HCT116 (cell line): ENCODE data around the gene RBBP8NL. TPM values are rescaled to one million over a fixed set of nuclear protein-coding genes. Genes with fewer than 3 reads are reported as not detected.

Experiments used
- ATAC-seq: fragments of 200-7000 bp; cut with Tn5 transposase; 2 replicates; pipeline ENCODE4 v1.9.1; 2020; ENCODE audit warnings: mild to moderate bottlenecking, moderate library complexity
- BruUV-seq: library from RNA; stranded (reverse); fragments of 400-500 nt; replicated peaks from 2 replicates; lab custom pipeline; 2021; lab: Mats Ljungman, UMichigan
- CTCF ChIA-PET: fragments of 300-600 bp; sonication (Branson Sonifier 250); formaldehyde crosslinking; loops from one replicate; lab custom pipeline; 2021; ENCODE audit warnings: antibody characterized with exemption; lab: Charles Lee
- POLR2A ChIA-PET: fragments of 300-600, 350-600 bp; sonication (Branson Sonifier 250); formaldehyde crosslinking; loops from one replicate; lab custom pipeline; 2021; ENCODE audit warnings: antibody characterized with exemption; lab: Charles Lee
- RAD21 ChIA-PET, 2 experiments: fragments of 300-600 bp; sonication (Branson Sonifier 250); formaldehyde crosslinking; loops; one replicate each; lab custom pipeline; 2023; ENCODE audit warnings: low total read pairs in 2 of 2; ENCODE audit not compliant: uncharacterized antibody in 2 of 2, unreplicated experiment in 2 of 2, low non-redundant PET in 1 of 2; lab: Charles Lee
- DNase-seq: peaks from one replicate; pipeline ENCODE4 v3.0.0-alpha.2; 2010; ENCODE audit warnings: low read depth, low spot score
- H2AFZ ChIP-seq: fragments of 200-600 bp; shearing (Covaris generic), sonication (generic); 2 replicates; pipeline ENCODE4 v1.6.1; 2017; ENCODE audit warnings: low read depth, mixed run types, mixed read lengths, antibody characterized with exemption, low read length; ENCODE audit not compliant: poor library complexity, severe bottlenecking
- H3K27ac ChIP-seq: 2 replicates; pipeline ENCODE4 v1.5.1; 2012; ENCODE audit warnings: low read depth, low read length
- H3K27me3 ChIP-seq: fragments of 200-600 bp; sonication (generic); 2 replicates; pipeline ENCODE4 v1.6.1; 2016; ENCODE audit warnings: mixed run types, low read length, mixed read lengths; ENCODE audit not compliant: insufficient read depth
- H3K36me3 ChIP-seq, 2 experiments: fragments of 200-500 bp in 1 of 2; fragments of 200-600 bp in 1 of 2; sonication (Bioruptor generic) in 1 of 2; sonication (generic) in 1 of 2; 2 replicates each; pipeline versions ENCODE4 v1.5.1 to v1.6.1; 2014 to 2016; ENCODE audit warnings: low read length in 2 of 2, inconsistent platforms in 1 of 2, mixed read lengths in 1 of 2, mixed run types in 1 of 2; ENCODE audit not compliant: insufficient read depth in 2 of 2, control insufficient read depth in 1 of 2
- H3K4me1 ChIP-seq, 2 experiments: fragments of 200-600 bp in 1 of 2; sonication (generic) in 1 of 2; 2 replicates each; pipeline versions ENCODE4 v1.5.1 to v1.6.1; 2012 to 2017; ENCODE audit warnings: low read length in 2 of 2, inconsistent platforms in 1 of 2, mild to moderate bottlenecking in 1 of 2, mixed read lengths in 1 of 2, mixed run types in 1 of 2, moderate library complexity in 1 of 2; ENCODE audit not compliant: insufficient read depth in 2 of 2, control insufficient read depth in 1 of 2
- H3K4me2 ChIP-seq: fragments of 200-600 bp; sonication (generic); 2 replicates; pipeline ENCODE4 v1.6.1; 2017; ENCODE audit warnings: mixed run types, low read length, mixed read lengths
- H3K4me3 ChIP-seq, 2 experiments: fragments of 200-600 bp in 1 of 2; sonication (generic) in 1 of 2; replicated peaks in 1 of 2; 2 replicates each; pipeline ENCODE4 v1.5.1; 2011 to 2016; ENCODE audit warnings: low read length in 2 of 2, control low read depth in 1 of 2, low read depth in 1 of 2, mild to moderate bottlenecking in 1 of 2, mixed read lengths in 1 of 2, mixed run types in 1 of 2
- H3K79me2 ChIP-seq: fragments of 200-600 bp; sonication (generic); 2 replicates; pipeline ENCODE4 v1.6.1; 2017; ENCODE audit warnings: mild to moderate bottlenecking, mixed run types, low read length, moderate library complexity, mixed read lengths; ENCODE audit not compliant: insufficient read depth
- H3K9ac ChIP-seq: fragments of 200-600 bp; sonication (generic); 2 replicates; pipeline ENCODE4 v1.6.1; 2016; ENCODE audit warnings: low read length, mixed read lengths
- H3K9me2 ChIP-seq: fragments of 200-600 bp; sonication (generic), shearing (Covaris generic); 2 replicates; pipeline ENCODE4 v1.6.1; 2017; ENCODE audit warnings: mixed run types, mild to moderate bottlenecking, moderate library complexity; ENCODE audit not compliant: insufficient read depth
- H3K9me3 ChIP-seq, 2 experiments: fragments of 200-500 bp in 1 of 2; fragments of 200-600 bp in 1 of 2; sonication (Bioruptor generic) in 1 of 2; sonication (generic) in 1 of 2; 2 replicates each; pipeline ENCODE4 v1.6.1; 2014 to 2017; ENCODE audit warnings: low read length in 2 of 2, mixed read lengths in 2 of 2, inconsistent platforms in 1 of 2, low read depth in 1 of 2, mild to moderate bottlenecking in 1 of 2, mixed run types in 1 of 2, moderate library complexity in 1 of 2; ENCODE audit not compliant: control insufficient read depth in 1 of 2, insufficient read depth in 1 of 2
- H4K20me1 ChIP-seq: fragments of 200-600 bp; sonication (generic), shearing (Covaris generic); 2 replicates; pipeline ENCODE4 v1.6.1; 2017; ENCODE audit warnings: mixed run types, mild to moderate bottlenecking, moderate library complexity; ENCODE audit not compliant: insufficient read depth
- EGR1 ChIP-seq: IDR thresholded peaks from 2 replicates; pipeline ENCODE4 v1.6.1; 2012; ENCODE audit warnings: low read depth
- EZH2 ChIP-seq: fragments of 200-600 bp; sonication (generic); IDR thresholded peaks from 2 replicates; pipeline ENCODE4 v1.6.1; 2017; ENCODE audit warnings: antibody characterized with exemption, mixed run types
- FOSL1 ChIP-seq: IDR thresholded peaks from 2 replicates; pipeline ENCODE4 v1.6.1; 2012; ENCODE audit warnings: low read depth
- MAX ChIP-seq: IDR thresholded peaks from 2 replicates; pipeline ENCODE4 v1.6.1; 2012
- POLR2AphosphoS5 ChIP-seq: IDR thresholded peaks from 2 replicates; pipeline ENCODE4 v1.6.1; 2011; ENCODE audit warnings: mild to moderate bottlenecking, low read depth, low read length, moderate library complexity
- SIN3A ChIP-seq: IDR thresholded peaks from 2 replicates; pipeline ENCODE4 v1.6.1; 2012; ENCODE audit warnings: low read depth
- SP1 ChIP-seq: IDR thresholded peaks from 2 replicates; pipeline ENCODE4 v1.6.1; 2012; ENCODE audit warnings: low read depth
- SRF ChIP-seq: IDR thresholded peaks from 2 replicates; pipeline ENCODE4 v1.6.1; 2012; ENCODE audit warnings: low read depth
- TCF7L2 ChIP-seq: IDR thresholded peaks from 2 replicates; pipeline ENCODE4 v1.7.0; 2011; ENCODE audit warnings: borderline replicate concordance, inconsistent platforms; ENCODE audit not compliant: insufficient read depth, insufficient read length; ENCODE audit errors: extremely low read depth
- YY1 ChIP-seq: IDR thresholded peaks from 2 replicates; pipeline ENCODE4 v1.6.1; 2011; ENCODE audit warnings: low read length, low read depth, moderate library complexity, mild to moderate bottlenecking; ENCODE audit not compliant: insufficient replicate concordance; ENCODE audit errors: extremely low read depth
- ZBTB33 ChIP-seq: IDR thresholded peaks from 2 replicates; pipeline ENCODE4 v1.6.1; 2011; ENCODE audit warnings: mild to moderate bottlenecking, low read length, moderate library complexity; ENCODE audit not compliant: insufficient replicate concordance; ENCODE audit errors: extremely low read depth
- ZNF274 ChIP-seq: fragments of 200-500 bp; sonication (Bioruptor generic); IDR thresholded peaks from 2 replicates; pipeline ENCODE4 v1.6.1; 2014; ENCODE audit warnings: mild to moderate bottlenecking, low read depth, low read length, inconsistent platforms
- intact Hi-C: fragments of 100-400 bp; cut with micrococcal nuclease; formaldehyde crosslinking; loops from 2 replicates; pipeline ENCODE4 v1.10.0; 2022
- total RNA-seq: library from RNA; stranded (reverse); gene quantifications from one replicate; pipeline ENCODE4 v1.2.1, GENCODE V29; 2021; ENCODE audit not compliant: unreplicated experiment
- TF ChIP-seq, protein P1 (sequence below): IDR thresholded peaks from 2 replicates; pipeline ENCODE4 v1.6.1; 2012; ENCODE audit warnings: low read depth

The RBBP8NL gene
- total RNA-seq, 1 experiment from 2014 or later: 0.59 TPM

- H3K27ac ChIP-seq: peak overlapping the region; percentile 59; the same call in 1 of the 2 replicates
- POLR2A ChIA-PET: no interaction called here
- no peak for DNase-seq
- no peak for TF ChIP-seq FOSL1
- TF ChIP-seq YY1: no peak
- TF ChIP-seq, protein P1, sequence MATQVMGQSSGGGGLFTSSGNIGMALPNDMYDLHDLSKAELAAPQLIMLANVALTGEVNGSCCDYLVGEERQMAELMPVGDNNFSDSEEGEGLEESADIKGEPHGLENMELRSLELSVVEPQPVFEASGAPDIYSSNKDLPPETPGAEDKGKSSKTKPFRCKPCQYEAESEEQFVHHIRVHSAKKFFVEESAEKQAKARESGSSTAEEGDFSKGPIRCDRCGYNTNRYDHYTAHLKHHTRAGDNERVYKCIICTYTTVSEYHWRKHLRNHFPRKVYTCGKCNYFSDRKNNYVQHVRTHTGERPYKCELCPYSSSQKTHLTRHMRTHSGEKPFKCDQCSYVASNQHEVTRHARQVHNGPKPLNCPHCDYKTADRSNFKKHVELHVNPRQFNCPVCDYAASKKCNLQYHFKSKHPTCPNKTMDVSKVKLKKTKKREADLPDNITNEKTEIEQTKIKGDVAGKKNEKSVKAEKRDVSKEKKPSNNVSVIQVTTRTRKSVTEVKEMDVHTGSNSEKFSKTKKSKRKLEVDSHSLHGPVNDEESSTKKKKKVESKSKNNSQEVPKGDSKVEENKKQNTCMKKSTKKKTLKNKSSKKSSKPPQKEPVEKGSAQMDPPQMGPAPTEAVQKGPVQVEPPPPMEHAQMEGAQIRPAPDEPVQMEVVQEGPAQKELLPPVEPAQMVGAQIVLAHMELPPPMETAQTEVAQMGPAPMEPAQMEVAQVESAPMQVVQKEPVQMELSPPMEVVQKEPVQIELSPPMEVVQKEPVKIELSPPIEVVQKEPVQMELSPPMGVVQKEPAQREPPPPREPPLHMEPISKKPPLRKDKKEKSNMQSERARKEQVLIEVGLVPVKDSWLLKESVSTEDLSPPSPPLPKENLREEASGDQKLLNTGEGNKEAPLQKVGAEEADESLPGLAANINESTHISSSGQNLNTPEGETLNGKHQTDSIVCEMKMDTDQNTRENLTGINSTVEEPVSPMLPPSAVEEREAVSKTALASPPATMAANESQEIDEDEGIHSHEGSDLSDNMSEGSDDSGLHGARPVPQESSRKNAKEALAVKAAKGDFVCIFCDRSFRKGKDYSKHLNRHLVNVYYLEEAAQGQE: no peak
- no peak for TF ChIP-seq ZBTB33
- TF ChIP-seq ZNF274: no peak
- no peak for TF ChIP-seq POLR2AphosphoS5
- TF ChIP-seq TCF7L2: no peak
- TF ChIP-seq MAX: no peak
- no peak for TF ChIP-seq EZH2
- no peak for TF ChIP-seq EGR1
- TF ChIP-seq SIN3A: no peak
- TF ChIP-seq SRF: no peak
- TF ChIP-seq SP1: no peak
- TF ChIP-seq, all 23 proteins: peak for 0
- Histone ChIP-seq H4K20me1 (no peaks in the 10 kb centered on the region), H3K4me3 (no peak overlapping the region), H3K4me1 (peaks cover 24 to 52% of the 10 kb centered on the region in 2 experiments), H3K9me2 (no peaks in the 10 kb centered on the region), H3K9me3 (no peaks in the 10 kb centered on the region), H3K79me2 (no peaks in the 10 kb centered on the region), H3K4me2 (no peak overlapping the region), H3K36me3 (peaks cover 0 to 5% of the 10 kb centered on the region in 2 experiments; a peak in 1 of 4 replicates), H2AFZ (no peak overlapping the region), H3K27me3 (no peaks in the 10 kb centered on the region), H3K9ac (no peak overlapping the region)
- CTCF ChIA-PET: no interaction called here
- ATAC-seq: no peak
- BruUV-seq: no TSS peak
- RAD21 ChIA-PET: no interaction called here
- intact Hi-C loops: no loop called here
These were observed 50.3 kb downstream of the RBBP8NL start for GRCh38 chr20:62377064-62377461.
